LNCaP clone FGC (cell line): ENCODE data around the gene DNM3.
"Not testable (repeated sequence)": the region's sequence is repeated elsewhere in the genome, so short reads cannot be mapped to it uniquely, and the experiment has no call there.

Experiments
- DNase-seq: peaks from one replicate; pipeline ENCODE4 v3.0.0-alpha.2; 2011; ENCODE audit warnings: low read depth
- H3K4me3 ChIP-seq: 2 replicates; pipeline ENCODE4 v1.5.1; 2011; ENCODE audit warnings: mild to moderate bottlenecking, low read depth, low read length, control low read depth
- CTCF ChIP-seq: IDR thresholded peaks from 2 replicates; pipeline ENCODE4 v1.5.1; 2012; ENCODE audit warnings: mild to moderate bottlenecking; ENCODE audit not compliant: control insufficient read depth, insufficient read depth; ENCODE audit errors: extremely low read depth

Gene DNM3

GRCh38 chr1:172298911-172299310 is 457.6 kb downstream of the DNM3 start:
- DNase-seq: no peak
- no peak for TF ChIP-seq CTCF
- no peak overlapping the region for H3K4me3 ChIP-seq

- no peak for DNase-seq
- H3K4me3 ChIP-seq: no peak overlapping the region
- no peak for TF ChIP-seq CTCF
Measured at GRCh38 chr1:172299515-172299914, 458.2 kb downstream of the DNM3 start.

- not testable (repeated sequence) for H3K4me3 ChIP-seq, DNase-seq
Measured at GRCh38 chr1:172307508-172307907, 466.2 kb downstream of the DNM3 start.

- no peak for TF ChIP-seq CTCF
- no peak overlapping the region for H3K4me3 ChIP-seq
- no peak for DNase-seq
Measured at GRCh38 chr1:172308142-172308541, 466.8 kb downstream of the DNM3 start.

GRCh38 chr1:172308577-172308976 is 467.3 kb downstream of the DNM3 start:
- DNase-seq: no peak
- TF ChIP-seq CTCF: no peak
- no peak overlapping the region for H3K4me3 ChIP-seq

GRCh38 chr1:172320733-172321132 is 479.4 kb downstream of the DNM3 start:
- no peak overlapping the region for H3K4me3 ChIP-seq
- TF ChIP-seq CTCF: no peak
- no peak for DNase-seq

GRCh38 chr1:172321451-172321850 is 480.2 kb downstream of the DNM3 start:
- DNase-seq: no peak
- no peak for TF ChIP-seq CTCF
- no peak overlapping the region for H3K4me3 ChIP-seq
